ENCODE data around the gene ORC4.
A peak's percentile ranks its signal among the peaks of the same experiment; 100 is the strongest.

ORC4 gene

DNA sequence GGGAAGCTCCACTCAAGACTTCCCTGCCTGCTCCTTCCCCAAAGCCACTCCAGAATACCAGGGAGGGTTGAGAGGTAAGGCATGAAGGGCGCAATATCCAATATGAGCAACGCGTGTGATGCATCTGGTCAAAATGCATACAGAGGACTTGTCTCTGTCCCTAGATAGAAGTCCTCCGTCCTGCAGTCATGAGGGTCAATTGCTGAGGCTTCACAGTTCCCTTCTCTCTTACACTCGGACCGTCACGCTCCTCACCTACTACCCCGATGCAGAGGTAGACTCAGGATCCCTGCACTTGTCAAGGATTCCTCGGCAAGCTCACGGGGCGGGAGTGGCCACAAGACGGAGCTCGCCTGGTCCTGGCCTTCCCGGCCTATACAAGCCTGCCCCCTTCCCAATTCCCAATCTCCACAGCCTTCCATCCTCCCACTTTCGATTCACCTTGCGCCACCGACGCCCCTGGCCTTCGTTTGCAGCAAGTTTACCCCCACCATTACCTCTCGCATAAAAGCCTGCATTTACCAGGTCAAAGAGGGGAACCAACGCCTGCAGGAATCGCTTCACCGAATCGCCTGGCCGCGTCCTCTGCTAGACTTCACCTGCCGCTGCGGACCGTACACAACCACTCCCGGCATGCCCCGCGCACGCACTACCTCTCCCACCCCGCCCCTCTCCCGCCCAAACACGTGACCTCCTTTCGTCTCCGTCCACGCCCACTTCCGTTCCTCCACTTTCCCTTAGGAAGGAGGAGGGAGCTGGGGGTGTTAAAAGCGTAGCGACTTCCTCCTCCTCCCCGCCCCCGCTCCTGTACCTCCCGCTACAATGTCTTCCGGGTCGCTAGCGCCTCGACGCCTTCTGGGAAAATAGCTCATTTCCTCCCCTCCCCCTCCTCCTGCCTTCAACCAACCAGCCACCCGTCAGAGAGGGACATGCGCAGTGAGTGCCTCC lies at the start of gene ORC4:
Gene ORC4 (minus strand): TSS at position 627 of the 948 bp plus-strand sequence. CDS start 44,779 bp downstream, outside the sequence.
- peak; percentile 64 for DNase-seq (ENCODE audit: low spot score)

DNA sequence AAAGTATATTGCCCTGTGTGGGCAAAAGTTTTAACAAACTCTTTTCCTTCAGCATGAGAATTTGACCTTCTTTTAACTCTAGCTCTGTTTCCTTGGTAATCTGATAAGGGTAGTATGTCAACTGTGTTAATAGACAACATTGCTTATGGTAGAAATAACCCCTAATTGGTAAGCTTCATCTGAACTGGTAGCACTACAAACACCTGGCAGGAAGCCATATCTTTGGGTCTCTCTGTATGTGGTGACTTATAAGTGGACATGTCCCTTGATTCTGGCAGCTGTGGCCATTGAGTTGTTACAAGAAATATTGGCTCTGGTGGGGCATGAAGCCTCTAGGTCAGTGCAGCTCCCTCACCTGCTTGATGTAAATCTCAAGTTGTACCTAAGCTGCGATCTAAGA lies 47.3 kb upstream of the ORC4 start:
- no peak for DNase-seq (ENCODE audit: low spot score)

DNA sequence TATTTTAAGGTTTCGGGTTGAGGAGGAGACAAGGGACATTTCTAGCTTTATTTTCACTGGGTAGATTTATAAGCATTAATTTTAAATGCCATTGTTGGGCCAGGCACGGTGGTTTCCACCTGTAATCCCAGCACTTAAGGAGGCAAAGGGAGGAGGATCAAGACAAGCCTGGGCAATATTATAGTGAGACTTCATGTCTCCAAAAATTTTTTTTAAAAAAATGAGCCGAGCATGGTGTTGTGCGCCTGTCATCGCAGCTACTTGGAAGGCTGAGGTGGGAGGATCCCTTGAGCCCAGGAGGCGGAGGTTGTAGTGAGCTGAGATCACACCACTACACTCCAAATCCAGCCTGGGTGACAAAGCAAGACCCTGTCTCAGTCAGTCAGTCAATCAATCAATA lies 45.4 kb upstream of the ORC4 start:
- no peak for DNase-seq (ENCODE audit: low spot score)

DNA sequence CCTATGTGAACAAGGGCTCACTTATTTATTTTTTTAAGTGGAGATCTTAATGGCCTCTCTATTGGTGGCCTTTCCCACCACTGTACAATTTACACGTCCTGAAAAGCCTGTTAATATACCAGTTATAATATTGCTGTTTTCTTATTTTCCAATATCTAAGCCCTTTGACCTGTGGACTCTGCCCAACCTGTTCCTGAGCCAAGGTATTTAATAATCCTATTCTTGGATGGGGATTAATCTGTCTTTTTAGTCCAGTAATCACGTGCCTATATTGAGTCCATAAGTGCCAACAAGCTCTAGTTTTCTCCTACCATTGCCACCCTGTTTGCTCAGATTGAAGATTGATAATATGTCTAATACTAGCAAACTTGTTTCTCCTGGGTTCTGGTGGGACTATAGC lies 43.1 kb upstream of the ORC4 start:
- DNase-seq (ENCODE audit: low spot score) = no peak

DNA sequence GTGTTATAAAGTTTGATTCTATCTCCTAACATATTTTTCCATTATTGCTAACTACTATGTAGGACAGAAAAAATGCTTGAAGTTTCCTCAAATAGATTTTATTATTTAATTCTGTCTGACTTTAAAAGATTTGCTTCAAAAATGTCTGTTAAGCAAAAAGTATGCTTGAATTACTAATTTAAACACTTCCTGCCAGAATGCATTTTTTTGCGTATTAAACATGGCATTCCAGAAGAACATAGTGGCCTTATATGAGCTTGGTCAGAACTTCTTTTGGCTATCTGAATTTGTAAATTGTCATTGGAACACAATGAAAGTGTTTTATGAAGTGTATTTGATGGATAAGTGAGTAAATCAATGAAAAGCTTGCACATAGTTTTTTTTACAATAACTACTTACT lies 38.1 kb upstream of the ORC4 start:
- DNase-seq (ENCODE audit: low spot score) = no peak

DNA sequence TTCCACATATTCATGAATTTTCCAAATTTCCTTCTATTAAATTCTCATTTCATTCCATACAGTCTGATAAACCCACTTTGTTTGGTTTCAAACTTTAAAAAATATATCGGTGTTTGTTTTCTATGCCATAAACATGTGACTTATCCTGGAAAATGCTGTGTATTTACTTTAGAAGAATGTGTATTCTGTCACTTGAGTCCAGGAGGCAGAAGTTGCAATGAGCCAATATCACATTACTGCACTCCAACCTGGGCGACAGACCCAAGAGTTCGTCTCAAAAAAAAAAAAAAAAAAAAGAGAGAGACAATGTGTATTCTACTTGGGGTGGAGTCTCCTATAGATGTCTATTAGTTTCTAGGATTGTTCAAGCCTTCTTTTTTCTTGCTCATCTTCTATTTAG lies 32.1 kb upstream of the ORC4 start:
- no peak for DNase-seq (ENCODE audit: low spot score)

DNA sequence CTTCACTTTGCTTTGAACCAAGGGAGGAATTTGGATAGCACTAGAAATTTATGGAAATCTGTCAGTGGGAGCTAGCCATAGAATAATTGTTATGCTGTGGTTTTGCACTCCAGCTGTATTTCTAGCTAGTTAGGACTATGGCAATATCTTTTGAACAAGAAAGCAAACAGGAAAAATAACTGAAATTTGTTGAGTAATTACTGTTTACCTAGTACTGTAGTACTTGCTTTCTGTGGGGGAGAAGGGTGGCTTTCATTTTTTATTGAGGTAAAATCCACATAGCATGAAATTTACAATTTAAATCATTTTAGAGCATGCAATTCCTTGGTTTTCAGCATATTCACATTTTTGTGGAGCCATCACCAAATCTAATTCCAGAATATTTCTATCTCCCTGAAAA lies 28.7 kb upstream of the ORC4 start:
- no peak for DNase-seq (ENCODE audit: low spot score)

DNA sequence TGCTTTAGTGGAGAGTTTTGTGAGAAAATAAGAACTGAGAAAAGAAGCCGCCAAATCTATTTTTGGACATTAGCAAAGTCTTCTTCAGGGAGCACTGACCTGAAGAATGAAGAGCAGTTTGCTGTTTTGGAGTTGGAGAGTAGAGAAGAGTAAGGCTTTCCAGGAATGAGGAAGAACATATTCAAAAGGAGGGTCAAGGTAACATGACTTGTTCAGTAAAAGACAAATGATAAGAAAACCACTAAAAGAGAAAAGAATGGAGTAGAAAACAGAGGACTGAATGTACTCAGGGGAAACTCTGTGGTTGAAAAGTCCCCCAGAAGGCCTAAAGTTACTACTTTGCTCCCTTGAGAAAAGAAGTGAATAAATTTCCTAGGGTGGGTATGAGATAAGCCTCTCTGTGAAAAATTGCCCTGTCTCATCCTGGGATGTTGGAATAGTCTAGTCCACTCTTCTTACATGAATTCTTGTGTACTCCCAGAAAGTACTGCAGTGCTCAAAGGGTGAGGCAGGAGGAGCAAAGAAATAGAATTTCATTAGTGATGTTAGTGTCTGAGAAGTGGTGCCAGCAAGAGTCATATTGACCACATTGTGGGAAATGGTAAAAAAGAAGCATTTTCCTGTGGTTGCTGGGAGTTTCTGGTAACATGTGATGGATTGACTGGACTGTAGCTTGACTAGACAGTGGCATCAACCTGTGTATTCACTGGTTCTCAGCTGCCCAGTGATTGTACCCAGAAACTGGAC lies 28.1 kb upstream of the ORC4 start:
- DNase-seq (ENCODE audit: low spot score) = no peak

DNA sequence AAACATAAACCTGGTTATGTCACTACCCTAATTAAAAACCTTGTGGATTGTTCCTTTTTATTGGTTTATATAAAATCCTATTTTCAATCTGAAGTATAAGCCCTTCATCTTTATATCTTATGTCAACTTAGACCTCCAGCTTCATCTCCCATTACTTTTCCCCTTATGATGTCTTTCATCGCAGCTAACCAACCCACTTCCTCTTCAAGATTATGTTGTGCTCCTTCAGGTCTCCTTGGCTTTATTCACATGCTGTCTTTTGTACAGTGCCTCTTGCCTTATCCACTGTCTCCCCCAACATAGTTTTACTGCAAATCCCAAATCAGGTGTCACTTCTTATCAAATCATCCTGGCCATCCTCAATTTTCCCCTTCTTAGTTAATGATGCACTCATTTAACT lies 26.3 kb upstream of the ORC4 start:
- DNase-seq (ENCODE audit: low spot score) = no peak

DNA sequence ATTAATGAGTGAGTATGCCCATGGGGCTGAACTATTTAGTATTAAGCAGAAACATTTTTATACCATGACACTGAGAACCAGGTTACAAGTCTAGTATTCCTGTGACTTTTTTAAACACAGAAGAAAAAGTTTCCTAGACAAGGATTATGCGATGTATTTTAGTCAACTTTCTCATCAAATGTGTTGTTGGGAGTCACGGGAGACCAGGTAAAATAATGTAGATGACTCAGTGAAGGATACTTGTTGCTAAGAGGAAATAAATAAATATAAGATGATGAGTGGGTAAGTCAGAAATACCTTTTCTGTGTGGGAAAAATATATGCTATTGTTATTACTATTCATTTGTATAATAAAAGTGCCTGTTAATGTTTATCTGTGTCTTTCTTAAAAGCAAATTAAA lies 23.8 kb upstream of the ORC4 start:
- no peak for DNase-seq (ENCODE audit: low spot score)

DNA sequence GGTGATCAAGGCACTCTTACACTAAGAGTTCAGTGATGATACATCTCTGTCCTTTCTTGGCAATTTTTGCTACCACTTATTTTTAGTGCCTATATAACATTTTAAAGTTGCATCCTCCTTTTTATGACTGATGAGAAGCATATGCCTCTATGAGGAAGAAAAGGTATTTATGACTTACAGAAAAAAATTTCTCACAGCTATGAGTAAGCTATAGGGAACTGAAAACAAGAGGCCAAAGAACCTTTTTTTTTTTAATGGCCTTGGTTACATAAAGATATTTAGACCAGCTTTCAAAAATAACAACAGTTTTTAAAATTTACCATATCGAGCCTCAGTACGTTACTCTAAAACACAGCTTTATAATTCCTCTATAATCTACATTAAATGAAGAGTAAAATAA lies 21.7 kb upstream of the ORC4 start:
- no peak for DNase-seq (ENCODE audit: low spot score)

DNA sequence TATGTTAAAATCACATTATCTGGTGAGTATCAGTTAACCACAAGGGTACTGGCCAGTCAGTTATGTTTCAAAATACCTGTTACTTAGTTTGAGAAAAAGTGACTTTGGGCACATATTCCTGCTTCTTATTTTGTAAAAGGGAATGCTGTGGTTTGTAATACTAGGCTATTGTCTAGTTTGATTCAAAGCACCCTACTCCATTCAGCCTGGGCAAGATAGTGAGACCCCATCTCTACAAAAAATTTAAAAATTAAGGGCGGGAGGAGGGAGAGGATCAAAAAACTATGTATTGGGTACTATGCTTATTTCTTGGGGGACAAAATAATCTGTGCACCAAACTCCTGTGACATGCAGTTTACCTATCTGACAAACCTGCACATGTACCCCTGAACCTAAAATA lies 19.2 kb upstream of the ORC4 start:
- DNase-seq (ENCODE audit: low spot score) = no peak

DNA sequence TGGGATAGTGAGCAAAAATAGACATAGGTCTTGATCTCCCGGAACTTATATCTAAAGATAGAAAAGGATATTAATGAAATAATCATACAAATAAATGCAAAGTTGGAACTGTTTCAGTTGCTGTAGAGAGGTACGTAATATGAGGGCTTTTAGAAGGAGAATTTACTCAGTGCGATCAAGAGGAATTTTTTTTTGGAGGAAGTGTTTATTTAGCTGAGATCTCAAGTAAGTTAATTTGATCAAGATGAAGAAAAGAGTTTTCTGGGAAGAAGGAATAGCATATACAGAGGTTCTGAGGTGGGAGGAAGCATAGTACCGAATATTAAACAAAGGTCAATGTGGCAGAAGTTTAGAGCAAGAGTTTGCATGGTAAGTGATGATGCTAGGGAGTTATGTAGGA lies 11.7 kb upstream of the ORC4 start:
- DNase-seq (ENCODE audit: low spot score) = no peak

DNA sequence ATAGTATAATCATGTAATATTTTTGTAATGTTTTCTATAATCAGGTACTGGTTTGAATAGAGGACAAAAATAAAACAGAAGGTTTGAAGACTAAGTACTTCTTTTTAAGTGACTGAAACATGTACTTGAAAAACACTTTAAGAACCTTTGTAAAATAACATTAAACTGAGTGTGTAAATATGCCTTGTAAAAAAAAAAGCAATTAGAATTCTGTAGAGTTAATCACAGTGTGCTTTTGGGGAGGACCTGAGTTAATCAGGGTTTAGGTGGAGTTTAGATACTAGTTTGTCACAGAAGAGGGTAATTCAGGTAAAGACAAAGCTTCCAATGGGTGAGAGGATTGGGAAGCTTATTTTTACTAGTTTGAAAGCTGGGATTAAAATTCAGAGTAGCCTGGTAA lies 10.6 kb upstream of the ORC4 start:
- DNase-seq (ENCODE audit: low spot score) = no peak

DNA sequence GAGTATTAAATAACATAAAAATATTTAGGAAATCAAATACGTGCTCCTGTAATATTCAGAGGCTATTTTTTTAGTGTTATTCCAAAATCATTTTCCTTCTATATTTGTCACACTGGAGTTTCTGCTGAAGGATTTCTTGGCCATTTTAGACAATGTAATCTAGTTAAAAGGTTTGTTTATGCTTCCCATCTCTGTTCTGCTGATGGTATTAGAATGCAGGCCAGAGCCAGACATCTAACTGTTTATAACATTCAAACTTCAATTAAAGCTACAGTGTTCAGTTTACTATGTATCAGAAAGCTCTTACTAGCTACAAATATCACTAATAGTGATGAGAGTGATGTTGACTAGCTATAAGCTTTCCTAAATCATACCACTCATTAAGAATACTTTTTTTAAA lies 8.2 kb upstream of the ORC4 start:
- DNase-seq (ENCODE audit: low spot score) = no peak

DNA sequence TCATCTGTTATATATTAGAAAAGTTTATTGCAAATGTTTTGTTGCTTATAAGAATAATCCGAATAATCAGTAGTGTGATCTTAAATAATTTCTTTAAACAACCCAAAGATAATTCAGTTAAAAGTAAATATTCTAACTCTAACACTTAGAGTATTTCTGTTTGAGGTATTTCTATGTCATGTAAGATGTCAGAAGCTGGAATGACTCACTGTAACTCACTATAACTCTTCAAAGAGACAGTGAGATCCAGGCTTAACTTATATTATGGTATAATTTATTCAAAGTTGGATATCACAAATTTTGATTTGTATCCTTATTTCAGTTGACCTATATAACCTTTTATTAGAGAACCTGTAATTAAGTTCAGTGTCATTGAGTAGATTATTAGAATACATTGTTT lies 7.3 kb upstream of the ORC4 start:
- DNase-seq (ENCODE audit: low spot score) = no peak

DNA sequence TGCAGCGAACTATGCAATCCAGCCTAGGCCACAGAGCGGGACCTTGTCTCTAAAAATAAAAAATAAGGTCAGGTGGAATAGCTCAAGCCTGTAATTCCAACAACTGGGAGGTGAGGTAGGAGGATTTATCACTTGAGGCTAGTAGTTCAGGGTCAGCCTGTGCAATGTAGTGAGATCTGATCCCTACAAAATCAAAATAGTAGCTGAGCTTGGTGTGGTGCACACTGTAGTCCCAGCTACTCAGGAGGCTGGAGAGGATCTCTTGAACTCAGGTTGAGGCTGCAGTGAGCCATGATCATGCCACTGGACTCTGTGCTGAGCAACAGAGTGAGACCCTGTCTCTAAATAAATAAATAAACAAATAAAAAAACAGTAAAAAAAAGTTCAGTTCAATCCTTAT lies 6.0 kb upstream of the ORC4 start:
- no peak for DNase-seq (ENCODE audit: low spot score)

DNA sequence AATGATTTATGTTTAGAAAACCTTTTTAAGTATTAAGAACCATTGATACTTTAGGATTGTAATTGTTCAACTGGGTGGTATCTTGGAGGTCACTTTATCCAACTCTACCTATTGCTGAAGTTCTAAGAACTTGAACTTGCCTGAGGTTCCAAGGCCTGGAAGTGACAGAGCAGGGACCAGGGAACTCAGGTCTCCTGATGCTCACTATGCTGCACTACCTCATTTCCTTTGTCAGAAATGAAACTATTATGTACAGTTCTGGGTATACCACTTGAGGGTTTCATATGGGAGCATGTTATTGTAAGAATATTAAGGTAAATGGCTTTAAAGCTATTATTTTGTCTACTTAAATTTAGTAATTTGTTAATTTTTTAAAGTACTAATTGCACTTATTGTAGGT lies 3.3 kb upstream of the ORC4 start:
- no peak for DNase-seq (ENCODE audit: low spot score)

DNA sequence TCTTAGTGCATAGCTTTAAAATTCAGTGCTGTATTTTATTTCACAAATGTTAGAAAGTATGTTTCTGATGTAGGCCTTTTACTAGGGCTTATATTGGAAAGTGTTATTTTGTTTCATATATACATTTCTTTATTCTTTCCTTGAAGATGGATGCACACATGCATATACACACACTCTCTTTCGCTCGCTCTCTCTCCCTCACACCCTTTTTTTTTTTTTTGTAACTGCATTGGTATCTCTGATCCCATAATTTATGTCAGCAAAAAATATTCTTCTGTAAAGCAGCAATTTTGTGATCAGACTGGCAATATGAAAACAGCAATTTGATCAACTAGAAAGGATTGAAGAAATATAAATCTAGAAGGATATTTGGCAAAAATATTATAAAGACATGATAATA lies 2.3 kb upstream of the ORC4 start:
- no peak for DNase-seq (ENCODE audit: low spot score)

DNA sequence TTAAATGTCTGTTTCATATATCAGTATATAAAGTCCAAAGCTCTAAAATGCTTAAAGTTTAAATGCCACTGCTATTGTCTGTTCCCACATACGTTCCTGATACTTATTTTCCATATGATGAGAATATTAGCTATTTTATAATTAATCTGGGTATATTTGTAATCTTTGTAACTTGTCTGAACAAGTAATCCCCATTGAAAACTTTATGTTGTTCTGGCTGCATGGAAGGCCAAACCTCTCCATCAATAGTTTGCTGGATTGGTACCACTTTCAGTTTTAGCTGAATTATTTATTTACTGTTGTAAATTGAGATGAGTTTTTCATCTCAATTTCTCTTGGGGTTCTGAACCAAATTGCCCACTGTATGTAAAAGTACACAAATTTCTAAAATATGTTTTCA lies 1.8 kb upstream of the ORC4 start:
- DNase-seq (ENCODE audit: low spot score) = no peak

DNA sequence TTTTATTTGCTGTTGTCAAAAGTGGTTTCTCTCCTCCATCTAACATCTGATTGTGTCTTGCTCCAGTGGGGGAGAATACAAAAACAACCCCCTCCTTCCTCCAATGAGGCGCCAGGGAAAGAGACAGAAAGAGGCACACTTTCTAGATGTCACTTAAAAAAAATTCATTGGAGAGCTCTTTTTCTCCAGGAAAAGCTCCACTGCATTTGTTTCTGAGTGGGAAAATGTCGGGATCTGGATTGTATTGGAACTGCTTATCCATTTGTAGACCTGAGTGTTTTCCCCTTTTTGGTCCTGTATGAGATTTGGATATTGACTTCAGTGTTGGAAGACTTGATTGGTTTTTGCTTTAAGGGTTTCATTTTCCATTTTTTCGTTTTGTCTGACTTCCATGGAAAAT lies 1.3 kb upstream of the ORC4 start:
- no peak for DNase-seq (ENCODE audit: low spot score)

DNA sequence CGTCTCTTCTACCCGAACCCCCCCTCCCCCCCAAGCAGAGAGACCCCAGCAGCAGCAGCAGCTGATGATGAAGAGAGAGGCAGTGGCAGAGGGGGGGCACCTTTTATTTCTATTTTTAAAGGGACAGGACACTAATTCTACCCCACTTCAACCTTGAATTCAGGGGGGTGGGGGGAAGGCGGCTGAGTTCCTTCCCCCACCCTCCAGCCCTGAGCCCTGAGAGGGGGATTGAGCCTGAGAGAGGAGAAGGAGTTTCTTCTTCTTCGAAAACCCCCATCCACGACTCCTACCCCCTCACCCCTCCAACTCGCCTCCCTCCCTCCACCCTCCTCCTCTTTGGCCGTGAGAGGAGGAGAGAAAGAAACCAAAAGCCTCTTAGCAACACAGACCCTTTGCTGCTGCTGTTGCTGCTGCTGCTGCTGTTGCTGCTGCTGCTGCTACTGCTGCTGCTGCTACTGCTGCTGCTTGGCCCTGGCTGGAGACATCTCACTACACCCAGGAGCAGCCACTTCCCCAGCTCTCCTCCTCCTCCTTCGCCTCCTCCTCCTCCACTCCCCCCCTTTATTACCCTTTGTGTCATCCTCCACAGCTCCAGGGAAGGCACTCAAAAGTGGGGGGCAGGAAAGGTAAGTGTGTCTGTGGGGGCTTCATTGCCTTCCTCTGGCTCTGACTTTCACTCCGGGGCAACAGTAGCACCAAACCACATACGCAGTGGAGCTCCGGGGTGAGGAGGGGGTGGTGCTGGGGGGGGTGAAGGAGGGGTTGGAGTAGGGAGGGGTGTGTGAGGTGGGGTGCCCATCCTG lies 723 bp upstream of the ORC4 start, which contains the start of gene MBD5:
Gene MBD5 (plus strand): TSS at position 33 of the 803 bp plus-strand sequence.
- DNase-seq (ENCODE audit: low spot score) = peak; percentile 11

DNA sequence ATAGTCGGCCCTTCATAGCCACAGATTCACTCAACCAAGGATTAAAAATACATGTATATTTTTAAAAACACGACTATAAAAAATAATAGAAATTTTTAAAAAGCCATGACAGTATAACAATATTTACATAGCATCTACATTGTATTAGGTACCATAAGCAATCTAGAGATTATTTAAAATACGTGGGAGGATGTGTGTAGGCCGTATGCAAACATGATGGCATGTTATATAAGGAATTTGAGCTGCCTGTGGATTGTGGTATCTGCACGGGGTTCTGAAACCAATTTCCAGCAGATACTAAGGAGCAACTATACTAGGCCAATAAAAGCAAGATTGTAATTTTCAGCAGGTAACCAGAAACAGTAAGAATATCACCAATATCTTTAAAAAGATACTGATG lies 5.9 kb downstream of the ORC4 start:
- no peak for DNase-seq (ENCODE audit: low spot score)
